IMR-90 (cell line): ENCODE measurements around the gene SHB. TPM values are rescaled to one million over a fixed set of nuclear protein-coding genes. Genes with fewer than 3 reads are reported as not detected.

Source experiments
- ATAC-seq: fragments of 200-7000 bp; cut with Tn5 transposase; 2 replicates; pipeline ENCODE4 v1.9.1; 2020; ENCODE audit warnings: low read depth, mild to moderate bottlenecking, moderate library complexity
- BruUV-seq: library from RNA; stranded (reverse); fragments of 400-500 nt; replicated peaks from 2 replicates; lab custom pipeline; 2021; lab: Mats Ljungman, UMichigan
- CTCF ChIA-PET: fragments of 300-600 bp; formaldehyde crosslinking; extraction: SDS; loops from one replicate; lab custom pipeline; 2021; ENCODE audit warnings: antibody characterized with exemption; lab: Yijun Ruan, JAX
- POLR2A ChIA-PET: fragments of 300-600 bp; sonication (Branson Sonifier 250); formaldehyde crosslinking; loops from one replicate; lab custom pipeline; 2022; ENCODE audit warnings: antibody characterized with exemption; ENCODE audit not compliant: unreplicated experiment; lab: Charles Lee
- DNase-seq: peaks from one replicate; pipeline ENCODE4 v3.0.0; 2013
- H2AFZ ChIP-seq: replicated peaks from 2 replicates; pipeline ENCODE3; 2013; ENCODE audit warnings: low read length, mild to moderate bottlenecking; ENCODE audit not compliant: poor library complexity
- H2AK5ac ChIP-seq: 2 replicates; pipeline ENCODE4 v1.6.1; 2013; ENCODE audit warnings: low read depth, low read length, inconsistent platforms
- H2AK9ac ChIP-seq: replicated peaks from 2 replicates; pipeline ENCODE3; 2013; ENCODE audit warnings: mild to moderate bottlenecking, low read depth, low read length, moderate library complexity; ENCODE audit not compliant: poor library complexity
- H2BK120ac ChIP-seq: 2 replicates; pipeline ENCODE4 v1.6.1; 2013; ENCODE audit warnings: low read depth, low read length, inconsistent platforms
- H2BK15ac ChIP-seq: 3 replicates; pipeline ENCODE4 v1.6.1; 2013; ENCODE audit warnings: low read depth, low read length, inconsistent platforms
- H2BK20ac ChIP-seq: 2 replicates; pipeline ENCODE4 v1.6.1; 2013; ENCODE audit warnings: low read depth, mild to moderate bottlenecking, inconsistent platforms, low read length, moderate library complexity
- H2BK5ac ChIP-seq: 2 replicates; pipeline ENCODE4 v1.6.1; 2013; ENCODE audit warnings: mild to moderate bottlenecking, low read depth, low read length, inconsistent platforms; ENCODE audit not compliant: poor library complexity, severe bottlenecking
- H3K14ac ChIP-seq: replicated peaks from 2 replicates; pipeline ENCODE4 v1.6.1; 2013; ENCODE audit warnings: low read depth, low read length, inconsistent platforms
- H3K18ac ChIP-seq: 2 replicates; pipeline ENCODE4 v1.6.1; 2013; ENCODE audit warnings: low read depth, low read length, control low read depth
- H3K23ac ChIP-seq: 2 replicates; pipeline ENCODE4 v1.6.1; 2013; ENCODE audit warnings: low read depth, low read length, inconsistent platforms
- H3K27ac ChIP-seq: 2 replicates; pipeline ENCODE4 v1.5.1; 2013; ENCODE audit warnings: mild to moderate bottlenecking, control low read depth, low read length; ENCODE audit not compliant: insufficient read depth
- H3K27me3 ChIP-seq: 2 replicates; pipeline ENCODE4 v1.6.1; 2013; ENCODE audit warnings: low read length; ENCODE audit not compliant: control insufficient read depth, insufficient read depth
- H3K36me3 ChIP-seq: 2 replicates; pipeline ENCODE4 v1.6.1; 2013; ENCODE audit warnings: low read length, mixed read lengths; ENCODE audit not compliant: control insufficient read depth, insufficient read depth
- H3K4ac ChIP-seq: 2 replicates; pipeline ENCODE4 v1.6.1; 2013; ENCODE audit warnings: low read depth, low read length, inconsistent platforms
- H3K4me1 ChIP-seq: 2 replicates; pipeline ENCODE4 v1.6.1; 2013; ENCODE audit warnings: low read length, mixed read lengths; ENCODE audit not compliant: control insufficient read depth, insufficient read depth
- H3K4me2 ChIP-seq: 2 replicates; pipeline ENCODE4 v1.6.1; 2013; ENCODE audit warnings: low read depth, mild to moderate bottlenecking, control low read depth, low read length, moderate library complexity
- H3K4me3 ChIP-seq: 2 replicates; pipeline ENCODE4 v1.5.1; 2013; ENCODE audit warnings: low read depth, mild to moderate bottlenecking, control low read depth, low read length, moderate library complexity; ENCODE audit not compliant: insufficient read depth
- H3K56ac ChIP-seq: 2 replicates; pipeline ENCODE4 v1.6.1; 2013; ENCODE audit warnings: low read length, inconsistent platforms; ENCODE audit not compliant: insufficient read depth; ENCODE audit errors: extremely low read depth
- H3K79me1 ChIP-seq, 2 experiments: 2 replicates each; pipeline ENCODE4 v1.6.1; 2013; ENCODE audit warnings: low read length in 2 of 2, inconsistent platforms in 1 of 2, low read depth in 1 of 2
- H3K9ac ChIP-seq: 2 replicates; pipeline ENCODE4 v1.6.1; 2013; ENCODE audit warnings: low read depth, low read length, control low read depth
- H3K9me1 ChIP-seq: 2 replicates; pipeline ENCODE4 v1.6.1; 2013; ENCODE audit warnings: low read length, inconsistent platforms; ENCODE audit not compliant: insufficient read depth
- H3K9me3 ChIP-seq: 2 replicates; pipeline ENCODE4 v1.6.1; 2013; ENCODE audit warnings: low read length; ENCODE audit not compliant: control insufficient read depth, insufficient read depth
- H4K20me1 ChIP-seq: 2 replicates; pipeline ENCODE4 v1.6.1; 2013; ENCODE audit warnings: low read length, inconsistent platforms; ENCODE audit not compliant: insufficient read depth
- H4K5ac ChIP-seq: 2 replicates; pipeline ENCODE4 v1.6.1; 2013; ENCODE audit warnings: mild to moderate bottlenecking, low read depth, low read length, control low read depth
- H4K8ac ChIP-seq, 2 experiments: 2 replicates each; pipeline ENCODE4 v1.6.1; 2013; ENCODE audit warnings: low read depth in 2 of 2, low read length in 2 of 2, control low read depth in 1 of 2, inconsistent platforms in 1 of 2
- H4K91ac ChIP-seq: 2 replicates; pipeline ENCODE4 v1.6.1; 2013; ENCODE audit warnings: low read depth, low read length, inconsistent platforms; ENCODE audit not compliant: insufficient read depth
- BHLHE40 ChIP-seq: fragments of 150-350 bp; IDR thresholded peaks from 2 replicates; pipeline ENCODE4 v1.6.1; 2016; ENCODE audit warnings: mild to moderate bottlenecking, low read depth, low read length
- CEBPB ChIP-seq: IDR thresholded peaks from 2 replicates; pipeline ENCODE4 v1.6.1; 2012; ENCODE audit warnings: low read depth, low read length, improper control_type of control experiment
- CHD1 ChIP-seq: IDR thresholded peaks from 2 replicates; pipeline ENCODE4 v1.6.1; 2012; ENCODE audit warnings: low read depth, low read length, improper control_type of control experiment
- CTCF ChIP-seq: conservative IDR thresholded peaks from 2 replicates; pipeline ENCODE4 v1.5.1; 2012; ENCODE audit warnings: mild to moderate bottlenecking, low read depth, low read length, improper control_type of control experiment
- ELK1 ChIP-seq: fragments of 150-350 bp; IDR thresholded peaks from 2 replicates; pipeline ENCODE4 v1.6.1; 2016; ENCODE audit warnings: low read depth, mild to moderate bottlenecking, low read length, moderate library complexity, borderline replicate concordance
- FOS ChIP-seq: fragments of 150-350 bp; IDR thresholded peaks from 2 replicates; pipeline ENCODE4 v1.6.1; 2016; ENCODE audit warnings: low read depth, low read length
- MAFK ChIP-seq: IDR thresholded peaks from 2 replicates; pipeline ENCODE4 v1.6.1; 2012; ENCODE audit warnings: low read depth, low read length, improper control_type of control experiment
- MAZ ChIP-seq: IDR thresholded peaks from 2 replicates; pipeline ENCODE4 v1.6.1; 2012; ENCODE audit warnings: low read depth, mild to moderate bottlenecking, low read length, improper control_type of control experiment, moderate library complexity, borderline replicate concordance
- MXI1 ChIP-seq: IDR thresholded peaks from 2 replicates; pipeline ENCODE4 v1.6.1; 2012; ENCODE audit warnings: low read depth, mild to moderate bottlenecking, low read length, moderate library complexity, borderline replicate concordance
- NFE2L2 ChIP-seq: fragments of 150-350 bp; IDR thresholded peaks from 2 replicates; pipeline ENCODE4 v1.6.1; 2016; ENCODE audit warnings: low read depth, mild to moderate bottlenecking, low read length
- POLR2A ChIP-seq: IDR thresholded peaks from 2 replicates; pipeline ENCODE4 v1.6.1; 2012; ENCODE audit warnings: mild to moderate bottlenecking, low read depth, low read length
- RAD21 ChIP-seq: IDR thresholded peaks from 2 replicates; pipeline ENCODE4 v1.6.1; 2012; ENCODE audit warnings: low read length, improper control_type of control experiment
- RCOR1 ChIP-seq: IDR thresholded peaks from 2 replicates; pipeline ENCODE4 v1.6.1; 2012; ENCODE audit warnings: mild to moderate bottlenecking, low read length, improper control_type of control experiment; ENCODE audit not compliant: insufficient replicate concordance
- RFX5 ChIP-seq: IDR thresholded peaks from 2 replicates; pipeline ENCODE4 v1.8.0; 2012; ENCODE audit warnings: low read depth, mild to moderate bottlenecking, low read length, moderate library complexity
- SMC3 ChIP-seq: fragments of 150-350 bp; IDR thresholded peaks from 2 replicates; pipeline ENCODE4 v1.6.1; 2016; ENCODE audit warnings: low read depth, mild to moderate bottlenecking, antibody characterized with exemption, low read length, moderate library complexity
- WGBS, 2 experiments: methylation state at CpG; one replicate each; pipeline versions ENCODE4 v1.1.5 to v1.1.7; 2013; ENCODE audit warnings: missing lambda C conversion rate in 2 of 2; ENCODE audit not compliant: insufficient read length in 1 of 2; ENCODE audit errors: extremely low coverage in 2 of 2; 5-methylcytosine and 5-hydroxymethylcytosine counted together
- dilution Hi-C: fragments of 300-500 bp; cut with HindIII; formaldehyde crosslinking; loops from one replicate; pipeline ENCODE4 v1.14.3; 2018; ENCODE audit warnings: low sequenced_read_pairs; ENCODE audit not compliant: unreplicated experiment
- in situ Hi-C: fragments of 300-500 bp; cut with MboI; formaldehyde crosslinking; loops from 3 replicates; pipeline ENCODE4 v1.14.3; 2019; ENCODE audit warnings: low sequenced_read_pairs, inconsistent platforms, mixed read lengths
- intact Hi-C: fragments of 100-400 bp; cut with micrococcal nuclease; formaldehyde crosslinking; loops from 2 replicates; pipeline ENCODE4 v1.10.0; 2022
- polyA plus RNA-seq, 3 experiments: library from polyadenylated mRNA; depleted of rRNA; stranded (reverse); fragments of >200 nt; gene quantifications; 2 replicates each; pipeline ENCODE4 v1.2.3, GENCODE V29; 2012; ENCODE audit warnings: low replicate concordance in 1 of 3
- total RNA-seq: library from RNA; depleted of rRNA; stranded (reverse); fragments of >200 nt; gene quantifications from 2 replicates; pipeline ENCODE4 v1.2.3, GENCODE V29; 2012
- TF ChIP-seq, protein P1 (sequence below): fragments of 150-350 bp; IDR thresholded peaks from 2 replicates; pipeline ENCODE4 v1.6.1; 2017; ENCODE audit warnings: mild to moderate bottlenecking, antibody characterized with exemption, low read length, low read depth

The SHB gene
- total and polyA plus RNA-seq, 2 of the 4 experiments (the other 2 are of a cell fraction) = 6.1 to 20.4 TPM

- Histone ChIP-seq H3K4me1 (peaks cover 67% of the 10 kb centered on the region), H2BK5ac (peak overlapping the region; percentile 85), H3K79me1 (peaks cover 35 to 84% of the 10 kb centered on the region in 2 experiments), H3K9ac (no peak overlapping the region), H3K4ac (peak overlapping the region; percentile 100), H4K91ac (peak overlapping the region; percentile 82), H2AFZ (no peak overlapping the region), H4K8ac (peak overlapping the region; percentile 6 to 90; a peak in 3 of 4 replicates), H3K36me3 (peaks cover 9% of the 10 kb centered on the region), H3K14ac (peak overlapping the region; percentile 97; the same call in 1 of the 2 replicates), H3K18ac (peak overlapping the region; percentile 27; the same call in 1 of the 2 replicates), H2AK9ac (peak overlapping the region; percentile 68), H3K9me1 (peaks cover 51% of the 10 kb centered on the region), H4K5ac (peak overlapping the region; percentile 56), H3K4me3 (no peak overlapping the region), H3K56ac (peak overlapping the region; percentile 48; the same call in 1 of the 2 replicates), H2BK15ac (peak overlapping the region; percentile 45; the same call in 1 of the 3 replicates), H2AK5ac (peak overlapping the region; percentile 56), H3K27ac (peak overlapping the region; percentile 96; the same call in 1 of the 2 replicates), H4K20me1 (peaks cover 40% of the 10 kb centered on the region), H3K23ac (peak overlapping the region; percentile 51; the same call in 1 of the 2 replicates), H2BK20ac (peak overlapping the region; percentile 51; the same call in 1 of the 2 replicates), H3K9me3 (no peaks in the 10 kb centered on the region), H2BK120ac (peak overlapping the region; percentile 99), H3K27me3 (no peaks in the 10 kb centered on the region), H3K4me2 (peak overlapping the region; percentile 63; the same call in 1 of the 2 replicates)
- ChIA-PET POLR2A (no interaction called here), CTCF (interaction anchor here (1.5 kb wide), 1 partner anchor 15 kb away, joined by 4 read pairs; no protein-coding TSS in a partner anchor)
- BruUV-seq = no TSS peak
- no peak for TF ChIP-seq CHD1
- no peak for TF ChIP-seq POLR2A
- TF ChIP-seq ELK1 = no peak
- TF ChIP-seq, protein P1, sequence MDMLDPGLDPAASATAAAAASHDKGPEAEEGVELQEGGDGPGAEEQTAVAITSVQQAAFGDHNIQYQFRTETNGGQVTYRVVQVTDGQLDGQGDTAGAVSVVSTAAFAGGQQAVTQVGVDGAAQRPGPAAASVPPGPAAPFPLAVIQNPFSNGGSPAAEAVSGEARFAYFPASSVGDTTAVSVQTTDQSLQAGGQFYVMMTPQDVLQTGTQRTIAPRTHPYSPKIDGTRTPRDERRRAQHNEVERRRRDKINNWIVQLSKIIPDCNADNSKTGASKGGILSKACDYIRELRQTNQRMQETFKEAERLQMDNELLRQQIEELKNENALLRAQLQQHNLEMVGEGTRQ = no peak
- TF ChIP-seq SMC3 = no peak
- no peak for TF ChIP-seq MXI1
- TF ChIP-seq RAD21 = no peak
- TF ChIP-seq CTCF = no peak
- no peak for TF ChIP-seq NFE2L2
- TF ChIP-seq CEBPB = no peak
- no peak for TF ChIP-seq RFX5
- TF ChIP-seq MAZ = no peak
- no peak for TF ChIP-seq MAFK
- TF ChIP-seq BHLHE40 = no peak
- no peak for TF ChIP-seq RCOR1
- no peak for TF ChIP-seq FOS
- WGBS, 2 experiments = no CpG with 5 or more reads among the region's 5 CpGs
- DNase-seq (no peak), ATAC-seq (no peak)
- dilution Hi-C loops = no loop called here
- intact Hi-C loops = loop anchor here (5.0 kb wide), 1 partner anchor 46 kb away; no protein-coding TSS in a partner anchor
- in situ Hi-C loops = loop anchor here (5.0 kb wide), 1 partner anchor 39 kb away; no protein-coding TSS in a partner anchor
These were observed 45.4 kb downstream of the SHB start for GRCh38 chr9:38023661-38024035.
